HG02943 (cell line): ENCODE measurements around the gene PROCA1.
"Not testable (repeated sequence)": the region's sequence is repeated elsewhere in the genome, so short reads cannot be mapped to it uniquely, and the experiment has no call there.

Source experiments
- ATAC-seq: cut with Tn5 transposase; IDR thresholded peaks from one replicate; pipeline ENCODE4 v1.9.1; 2021; ENCODE audit warnings: mild to moderate bottlenecking, low read depth, moderate library complexity; ENCODE audit not compliant: unreplicated experiment

Gene PROCA1

DNA sequence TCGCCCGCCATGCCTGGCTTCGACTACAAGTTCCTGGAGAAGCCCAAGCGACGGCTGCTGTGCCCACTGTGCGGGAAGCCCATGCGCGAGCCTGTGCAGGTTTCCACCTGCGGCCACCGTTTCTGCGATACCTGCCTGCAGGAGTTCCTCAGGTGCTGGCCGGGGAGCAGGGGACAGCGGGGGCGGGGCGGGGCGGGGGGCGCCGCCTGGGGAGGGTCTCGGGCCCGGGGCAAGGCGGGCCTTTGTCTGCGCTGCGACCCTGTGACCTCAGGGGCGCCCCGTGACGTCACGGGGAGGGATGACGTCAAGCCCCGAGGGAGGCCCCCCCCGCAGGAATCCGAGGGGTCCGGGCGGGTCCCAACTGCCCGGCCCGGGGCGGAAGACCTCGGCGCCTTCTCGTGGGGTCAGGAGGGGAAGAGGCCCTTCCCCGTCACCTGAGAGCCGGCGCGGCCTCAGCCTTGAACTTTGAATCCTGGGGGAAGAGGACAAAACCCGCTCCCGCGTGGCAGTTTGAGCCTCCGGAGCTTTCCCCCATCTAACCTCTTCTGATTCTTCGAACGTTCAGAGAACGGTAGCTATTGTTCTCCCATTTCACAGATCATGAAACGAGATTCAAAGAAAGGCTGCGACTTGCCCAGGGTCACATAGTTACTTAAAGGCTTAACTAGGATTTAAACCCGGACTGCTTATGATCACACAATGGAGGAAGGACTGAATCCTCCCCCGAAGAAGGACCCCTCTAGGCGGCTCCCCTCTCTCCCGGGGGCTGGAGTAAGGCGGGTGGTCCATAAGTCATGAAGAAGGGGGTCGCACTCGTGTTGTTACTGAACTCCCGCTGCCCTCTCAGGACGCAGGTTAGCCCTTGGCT is 32.6 kb upstream of the PROCA1 start:
- ATAC-seq = no peak

DNA sequence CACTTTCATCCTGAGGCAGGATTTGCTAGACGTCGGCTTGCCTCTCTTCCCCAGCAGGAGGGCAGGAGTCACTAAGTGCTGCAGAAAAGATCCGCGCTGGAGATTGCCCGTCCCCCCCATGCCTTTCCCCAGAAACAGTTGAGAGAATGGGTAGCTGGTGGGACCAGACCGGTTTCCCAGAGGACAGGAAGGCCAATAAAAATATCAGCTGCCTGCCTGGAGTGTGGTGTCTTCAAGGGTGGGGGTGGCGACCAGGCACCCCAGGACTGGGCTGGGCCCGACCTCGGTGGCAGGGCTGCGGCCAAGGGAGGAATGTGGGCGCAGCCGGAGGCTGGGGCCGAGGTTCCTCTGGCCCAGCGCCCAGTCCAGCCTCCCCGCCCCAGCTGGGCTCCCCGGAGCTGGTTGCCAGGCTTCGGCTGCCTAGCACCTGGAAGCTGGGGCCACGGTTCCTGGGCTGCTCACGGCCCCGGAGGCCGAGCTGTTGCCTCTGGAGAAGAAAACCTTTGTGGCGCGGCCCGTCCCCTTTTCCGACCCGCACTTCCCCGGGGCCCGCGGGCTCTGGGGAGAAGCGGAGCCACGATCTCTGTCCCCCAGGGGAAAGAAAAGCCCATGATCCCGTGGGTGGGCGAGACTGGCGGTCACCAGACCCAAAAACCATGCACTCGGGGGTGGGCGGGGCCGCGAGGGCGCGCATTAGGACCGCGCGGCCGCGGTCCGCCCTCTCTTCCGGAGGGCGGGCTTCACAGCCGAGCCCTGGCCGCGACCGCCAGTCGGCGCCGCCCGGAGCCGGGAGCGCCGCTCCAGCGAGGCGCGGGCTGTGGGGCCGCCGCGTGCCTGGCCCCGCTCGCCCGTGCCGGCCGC is 31.8 kb upstream of the PROCA1 start, which contains the start of gene TRAF4:
TRAF4 (plus strand) TSS at position 769 of the 861 bp plus-strand sequence. CDS start 102 bp downstream, outside the sequence.
- ATAC-seq = peak; percentile 47

DNA sequence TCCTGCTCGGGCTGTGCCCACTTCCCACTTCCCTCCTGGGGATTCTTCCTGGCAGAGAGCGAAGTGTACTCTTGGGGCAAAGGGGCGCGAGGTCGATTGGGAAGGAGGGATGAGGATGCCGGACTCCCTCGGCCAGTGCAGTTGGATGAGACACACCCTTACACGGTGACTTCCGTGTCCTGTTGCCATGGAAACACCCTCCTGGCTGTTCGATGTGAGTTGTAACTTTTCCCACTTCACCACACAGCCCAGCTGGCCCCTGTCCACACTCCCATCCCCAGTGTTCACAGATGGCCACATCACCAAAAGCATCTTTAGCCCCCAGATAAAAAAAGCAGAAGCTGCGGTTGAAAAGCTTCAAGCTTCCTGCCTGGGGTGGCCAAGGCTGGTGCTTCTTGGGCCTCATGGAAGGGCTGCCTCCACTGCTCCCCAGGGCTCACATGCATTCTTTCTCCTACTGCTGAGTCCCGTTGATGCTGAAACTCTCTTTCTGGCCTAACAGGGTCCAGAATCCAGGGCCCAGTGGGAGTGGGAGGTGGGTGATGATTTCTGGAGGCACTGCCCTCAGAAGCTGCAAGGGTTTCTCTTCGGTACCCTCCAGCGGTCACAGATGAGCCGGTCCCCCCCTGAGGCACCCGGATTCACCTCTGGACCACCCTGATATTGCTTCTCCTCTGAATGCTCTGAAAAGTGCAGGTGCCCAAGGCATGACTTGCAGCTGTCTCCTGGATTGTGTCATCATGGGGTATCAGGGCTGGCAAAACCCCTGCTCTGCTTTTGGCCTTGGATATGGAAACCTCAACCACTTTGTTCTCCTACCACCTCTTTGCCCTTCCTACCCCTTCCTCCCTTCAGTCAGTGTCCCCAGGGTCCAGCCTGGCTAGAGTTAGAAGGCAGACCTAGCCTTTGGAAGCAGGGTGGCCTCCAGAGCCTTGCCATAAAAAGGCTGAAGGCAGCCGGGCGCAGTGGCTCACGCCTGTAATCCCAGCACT is 30.0 kb upstream of the PROCA1 start:
- no peak for ATAC-seq

- no peak for ATAC-seq
Measured at GRCh38 chr17:28740406-28741357, 29.0 kb upstream of the PROCA1 start.

- no peak for ATAC-seq
Measured at GRCh38 chr17:28738680-28739384, 27.1 kb upstream of the PROCA1 start.

GRCh38 chr17:28737770-28738679 is 26.3 kb upstream of the PROCA1 start:
- no peak for ATAC-seq

GRCh38 chr17:28737316-28737715 is 25.6 kb upstream of the PROCA1 start:
- no peak for ATAC-seq

DNA sequence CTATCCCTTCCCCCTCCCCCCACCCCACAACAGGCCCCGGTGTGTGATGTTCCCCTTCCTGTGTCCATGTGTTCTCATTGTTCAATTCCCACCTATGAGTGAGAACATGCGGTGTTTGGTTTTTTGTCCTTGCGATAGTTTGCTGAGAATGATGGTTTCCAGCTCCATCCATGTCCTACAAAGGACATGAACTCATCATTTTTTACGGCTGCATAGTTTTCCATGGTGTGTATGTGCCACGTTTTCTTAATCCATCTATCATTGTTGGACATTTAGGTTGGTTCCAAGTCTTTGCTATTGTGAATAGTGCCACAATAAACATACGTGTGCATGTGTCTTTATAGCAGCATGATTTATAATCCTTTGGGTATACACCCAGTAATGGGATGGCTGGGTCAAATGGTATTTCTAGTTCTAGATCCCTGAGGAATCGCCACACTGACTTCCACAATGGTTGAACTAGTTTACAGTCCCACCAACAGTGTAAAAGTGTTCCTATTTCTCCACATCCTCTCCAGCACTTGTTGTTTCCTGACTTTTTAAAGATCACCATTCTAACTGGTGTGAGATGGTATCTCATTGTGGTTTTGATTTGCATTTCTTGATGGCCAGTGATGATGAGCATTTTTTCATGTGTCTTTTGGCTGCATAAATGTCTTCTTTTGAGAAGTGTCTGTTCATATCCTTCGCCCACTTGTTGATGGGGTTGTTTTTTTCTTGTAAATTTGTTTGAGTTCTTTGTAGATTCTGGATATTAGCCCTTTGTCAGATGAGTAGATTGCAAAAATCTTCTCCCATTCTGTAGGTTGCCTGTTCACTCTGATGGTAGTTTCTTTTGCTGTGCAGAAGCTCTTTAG is 24.5 kb upstream of the PROCA1 start:
- ATAC-seq = not testable (repeated sequence)

DNA sequence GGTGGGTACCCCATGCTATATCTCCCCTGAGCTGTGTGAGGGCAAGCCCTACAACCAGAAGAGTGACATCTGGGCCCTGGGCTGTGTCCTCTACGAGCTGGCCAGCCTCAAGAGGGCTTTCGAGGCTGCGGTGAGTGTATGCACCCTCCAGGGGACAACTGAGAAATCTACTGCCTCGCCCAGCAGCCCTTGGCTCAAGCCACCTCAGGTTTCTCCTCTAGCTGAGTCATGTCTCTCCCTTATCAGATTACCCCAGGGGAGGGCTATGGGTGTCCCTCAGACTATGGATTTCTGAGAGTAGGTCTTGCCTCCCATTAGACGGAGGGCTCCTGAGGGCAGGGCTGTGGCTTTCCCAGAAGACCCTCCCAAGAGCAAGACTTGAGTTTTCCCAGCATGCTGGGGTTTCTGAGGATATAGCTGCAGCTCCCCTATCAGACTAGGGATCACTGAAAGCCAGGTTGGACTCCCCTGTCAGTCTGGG is 23.6 kb upstream of the PROCA1 start:
- ATAC-seq = no peak

- ATAC-seq = no peak
Measured at GRCh38 chr17:28734712-28735241, 23.1 kb upstream of the PROCA1 start.

DNA sequence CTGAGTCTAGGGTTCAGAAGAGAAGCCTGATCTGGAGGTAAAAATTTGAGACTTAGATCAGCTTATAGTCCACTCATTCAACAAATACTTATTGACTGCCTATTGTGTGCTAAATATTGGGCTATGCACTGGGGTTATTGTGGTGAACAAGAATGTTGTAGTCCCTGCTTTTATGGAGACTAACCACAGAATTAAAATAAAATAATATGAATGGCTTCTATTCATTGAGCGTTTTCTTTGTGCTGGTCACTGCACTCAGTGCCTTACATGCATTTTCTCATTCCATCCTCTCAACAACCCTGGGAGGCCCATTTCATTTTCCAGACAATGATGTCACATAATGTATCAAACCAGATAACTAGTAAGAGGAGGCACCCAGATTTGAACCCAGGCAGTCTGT is 21.7 kb upstream of the PROCA1 start:
- no peak for ATAC-seq

- ATAC-seq = no peak
Measured at GRCh38 chr17:28729950-28730330, 18.3 kb upstream of the PROCA1 start.

- peak; percentile 41 for ATAC-seq
Measured at GRCh38 chr17:28728364-28729200, 16.9 kb upstream of the PROCA1 start, which contains the start of gene NEK8. Gene NEK8, plus strand, starts transcription at chr17:28728788. Its CDS starts 26 bp downstream, at chr17:28728814.

DNA sequence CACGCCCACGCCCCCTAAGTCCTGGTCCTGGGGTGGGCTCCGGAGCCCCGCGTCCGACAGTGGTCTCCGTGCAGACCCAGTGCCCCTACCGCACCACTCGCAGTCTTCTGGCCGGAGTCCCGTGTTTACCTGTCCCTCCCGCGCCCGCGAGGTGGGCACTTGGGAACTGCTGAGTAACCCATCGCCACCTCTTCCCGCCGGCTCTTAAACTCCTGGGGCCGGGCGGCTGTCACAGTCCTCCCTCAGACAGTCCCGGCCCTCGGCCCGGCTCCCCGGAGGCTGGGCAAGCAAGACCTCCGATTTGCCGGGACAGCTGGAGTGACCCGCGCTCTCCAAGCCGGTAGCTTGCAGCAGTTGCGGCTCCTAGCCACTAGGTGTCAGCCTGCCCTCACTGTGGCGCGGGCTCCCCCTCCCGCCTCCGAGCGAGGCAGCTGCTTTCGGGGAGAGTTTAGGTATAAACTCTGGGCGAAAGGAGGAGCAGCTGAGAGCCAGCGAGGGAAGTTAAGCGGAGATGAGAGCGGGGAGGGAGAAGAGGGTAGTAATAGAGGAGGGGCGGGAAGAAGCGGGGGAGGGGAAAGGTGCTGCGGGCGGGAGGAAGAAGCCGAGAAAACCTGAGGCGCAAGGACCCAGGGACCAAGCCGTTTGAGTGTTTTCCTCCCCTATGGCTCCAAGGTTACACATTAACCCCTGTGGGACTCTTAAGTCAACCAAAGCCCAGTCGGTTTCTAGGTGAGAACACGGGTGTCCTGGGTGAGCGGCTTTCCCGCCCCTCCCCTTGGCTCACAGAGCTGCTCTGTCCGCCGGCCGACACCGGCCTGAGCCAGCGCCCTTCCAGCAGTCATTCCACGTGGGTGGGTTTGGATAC is 15.2 kb upstream of the PROCA1 start:
- ATAC-seq = peak; percentile 38
